ENCODE measurements around the gene VEZT. TPM values are rescaled to one million over a fixed set of nuclear protein-coding genes. Genes with fewer than 3 reads are reported as not detected.

The VEZT gene
- total and polyA plus RNA-seq, 10 of the 15 experiments (the other 5 are each of a cell fraction or from before 2014, with no cell fraction given) = 32.8 to 134 (median 66.2) TPM

GRCh38 chr12:95318071-95318545 lies 100.5 kb downstream of the VEZT start:
- Histone ChIP-seq H3K79me2 (ENCODE audit: control insufficient read depth, insufficient read depth, low read length) (no peaks in the 10 kb centered on the region), H3K27me3 (replicated peaks in 1 of 2; ENCODE audit: control insufficient read depth in 2 of 2, insufficient read depth in 2 of 2, low read length in 1 of 2) (no peaks in the 10 kb centered on the region), H3K4me2 (ENCODE audit: control insufficient read depth, insufficient read depth) (no peak overlapping the region), H3K4me1 (ENCODE audit: control insufficient read depth, insufficient read depth, low read length) (no peaks in the 10 kb centered on the region), H4K20me1 (ENCODE audit: control insufficient read depth, insufficient read depth) (no peaks in the 10 kb centered on the region), H3K9me3 (replicated peaks; ENCODE audit: control insufficient read depth, insufficient read depth, low read length) (no peaks in the 10 kb centered on the region), H3K27ac (ENCODE audit: control insufficient read depth, insufficient read depth) (no peak overlapping the region), H3K4me3 (no peak overlapping the region), H2AFZ (ENCODE audit: control insufficient read depth, low read depth, low read length) (no peak overlapping the region), H3K36me3 (ENCODE audit: control insufficient read depth in 2 of 2, insufficient read depth in 2 of 2, low read length in 1 of 2) (no peaks in the 10 kb centered on the region), H3K9ac (ENCODE audit: control insufficient read depth, insufficient read depth, low read length) (no peak overlapping the region)
- in situ Hi-C loops (cut with MboI) (no loop called here), intact Hi-C loops (cut with micrococcal nuclease; ENCODE audit: unreplicated experiment) (no loop called here)
- ATAC-seq (no peak), DNase-seq (ENCODE audit: low read depth, low spot score) (no peak), FAIRE-seq (no peak)
- SMC1A ChIA-PET (ENCODE audit: uncharacterized antibody, unreplicated experiment) = interaction anchor here (1.0 kb wide), 1 partner anchor 201 kb away, joined by 4 read pairs; no protein-coding TSS in a partner anchor
- POLR2A ChIA-PET = no interaction called here
- BruUV-seq (replicated peaks) = no TSS peak
- RAD21 ChIA-PET (ENCODE audit: unreplicated experiment) = no interaction called here
- WGBS (ENCODE audit: insufficient coverage, insufficient replicate concordance, low lambda C conversion rate, missing lambda C conversion rate) = 56% methylated on average over 2 of the region's 2 CpGs
- CTCF ChIA-PET = interaction anchor here (0.6 to 1.1 kb wide), 3 partner anchors 18 to 218 kb away, joined by 3 read pairs; no protein-coding TSS in a partner anchor
- no peak for TF ChIP-seq CREM (IDR thresholded peaks at IDR 0.05; ENCODE audit: low read depth)
- TF ChIP-seq KAT2A (conservative IDR thresholded peaks at IDR 0.05; ENCODE audit: control insufficient read depth, low read depth, low read length) = no peak
- no peak for TF ChIP-seq SMAD5 (IDR thresholded peaks at IDR 0.05; ENCODE audit: low read depth)
- TF ChIP-seq EGR1 (IDR thresholded peaks at IDR 0.05; ENCODE audit: borderline replicate concordance in 1 of 2, low read depth in 2 of 2, low read length in 2 of 2) = no peak
- no peak for TF ChIP-seq POLR2A (IDR thresholded peaks at IDR 0.05; ENCODE audit: low read depth, low read length)

DNA sequence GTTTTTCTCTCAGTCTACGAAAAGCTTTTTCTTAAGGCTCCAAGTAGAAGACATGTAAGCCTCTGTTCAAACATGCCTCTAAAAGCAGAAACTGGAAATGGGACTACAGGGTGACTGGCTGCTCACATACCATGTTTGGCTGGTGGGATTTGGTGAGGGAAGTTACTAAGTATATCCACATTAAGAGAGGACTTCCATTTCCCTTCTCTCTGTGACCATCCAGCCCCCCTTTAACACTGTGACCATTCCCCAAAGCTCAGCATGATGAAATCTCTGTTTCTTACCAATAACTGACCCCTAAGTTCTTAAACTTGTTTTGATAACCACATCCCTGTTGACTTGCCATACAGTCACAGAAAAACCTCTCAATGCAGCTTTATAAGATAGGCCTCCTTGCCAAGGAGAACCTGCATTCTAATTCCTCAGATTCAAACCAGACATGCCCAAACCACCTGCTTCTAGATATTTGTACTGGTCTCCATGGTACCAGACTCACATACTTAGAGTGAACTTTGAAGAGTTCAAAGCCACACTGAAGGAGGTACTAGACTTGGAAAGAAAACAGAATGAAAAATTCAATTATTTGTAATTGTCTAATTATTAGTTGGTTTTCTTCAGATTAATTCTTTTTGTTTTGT lies 102.2 kb downstream of the VEZT start:
- no peaks in the 10 kb centered on the region for H4K20me1 ChIP-seq (ENCODE audit: control insufficient read depth, insufficient read depth)
- no peak overlapping the region for H3K27ac ChIP-seq (ENCODE audit: control insufficient read depth, insufficient read depth)
- in situ Hi-C loops (cut with MboI) = no loop called here
- no peaks in the 10 kb centered on the region for H3K4me1 ChIP-seq (ENCODE audit: control insufficient read depth, insufficient read depth, low read length)
- ATAC-seq = no peak
- WGBS (ENCODE audit: insufficient coverage, insufficient replicate concordance, low lambda C conversion rate, missing lambda C conversion rate) = 93% methylated on average over 1 of the region's 1 CpG
- H3K27me3 ChIP-seq (replicated peaks in 1 of 2; ENCODE audit: control insufficient read depth in 2 of 2, insufficient read depth in 2 of 2, low read length in 1 of 2) = no peaks in the 10 kb centered on the region
- intact Hi-C loops (cut with micrococcal nuclease; ENCODE audit: unreplicated experiment) = no loop called here
- no peak for FAIRE-seq
- H3K9me3 ChIP-seq (replicated peaks; ENCODE audit: control insufficient read depth, insufficient read depth, low read length) = no peaks in the 10 kb centered on the region
- RAD21 ChIA-PET (ENCODE audit: unreplicated experiment) = no interaction called here
- H3K4me3 ChIP-seq = no peak overlapping the region
- no peaks in the 10 kb centered on the region for H3K36me3 ChIP-seq (ENCODE audit: control insufficient read depth in 2 of 2, insufficient read depth in 2 of 2, low read length in 1 of 2)
- H2AFZ ChIP-seq (ENCODE audit: control insufficient read depth, low read depth, low read length) = no peak overlapping the region
- no TSS peak for BruUV-seq (replicated peaks)
- H3K79me2 ChIP-seq (ENCODE audit: control insufficient read depth, insufficient read depth, low read length) = no peaks in the 10 kb centered on the region
- DNase-seq (ENCODE audit: low read depth, low spot score) = no peak
- H3K9ac ChIP-seq (ENCODE audit: control insufficient read depth, insufficient read depth, low read length) = no peak overlapping the region
- CTCF ChIA-PET = interaction anchor here (0.9 kb wide), 1 partner anchor 48 kb away, joined by 3 read pairs; no protein-coding TSS in a partner anchor
- POLR2A ChIA-PET = no interaction called here
- no peak overlapping the region for H3K4me2 ChIP-seq (ENCODE audit: control insufficient read depth, insufficient read depth)
- SMC1A ChIA-PET (ENCODE audit: uncharacterized antibody, unreplicated experiment) = interaction anchor here (0.7 kb wide), 1 partner anchor 118 kb away, joined by 3 read pairs; no protein-coding TSS in a partner anchor
- TF ChIP-seq IKZF1 (conservative IDR thresholded peaks at IDR 0.05) (no peak), ETV6 (conservative IDR thresholded peaks at IDR 0.05 in 1 of 2, IDR thresholded peaks at IDR 0.05 in 1 of 2; ENCODE audit: borderline replicate concordance in 1 of 2, low read depth in 1 of 2) (no peak), EGR1 (IDR thresholded peaks at IDR 0.05; ENCODE audit: borderline replicate concordance in 1 of 2, low read depth in 2 of 2, low read length in 2 of 2) (no peak), PAX5 (IDR thresholded peaks at IDR 0.05; ENCODE audit: borderline replicate concordance, low read depth, low read length) (no peak), CHD4 (IDR thresholded peaks at IDR 0.05) (no peak), EED (IDR thresholded peaks at IDR 0.05; ENCODE audit: low read depth) (no peak), GATAD2B (conservative IDR thresholded peaks at IDR 0.05; ENCODE audit: low read depth) (no peak), TAF1 (IDR thresholded peaks at IDR 0.05; ENCODE audit: borderline replicate concordance, low read depth, low read length) (no peak), ZNF622 (IDR thresholded peaks at IDR 0.05) (no peak), JUNB (IDR thresholded peaks at IDR 0.05) (no peak), RCOR1 (conservative IDR thresholded peaks at IDR 0.05; ENCODE audit: low read depth, low read length) (no peak), SRF (IDR thresholded peaks at IDR 0.05; ENCODE audit: low read depth in 2 of 2, low read length in 2 of 2) (no peak), NBN (IDR thresholded peaks at IDR 0.05) (no peak), SREBF2 (IDR thresholded peaks at IDR 0.05; ENCODE audit: low read length) (no peak)
- TF ChIP-seq, protein P1, sequence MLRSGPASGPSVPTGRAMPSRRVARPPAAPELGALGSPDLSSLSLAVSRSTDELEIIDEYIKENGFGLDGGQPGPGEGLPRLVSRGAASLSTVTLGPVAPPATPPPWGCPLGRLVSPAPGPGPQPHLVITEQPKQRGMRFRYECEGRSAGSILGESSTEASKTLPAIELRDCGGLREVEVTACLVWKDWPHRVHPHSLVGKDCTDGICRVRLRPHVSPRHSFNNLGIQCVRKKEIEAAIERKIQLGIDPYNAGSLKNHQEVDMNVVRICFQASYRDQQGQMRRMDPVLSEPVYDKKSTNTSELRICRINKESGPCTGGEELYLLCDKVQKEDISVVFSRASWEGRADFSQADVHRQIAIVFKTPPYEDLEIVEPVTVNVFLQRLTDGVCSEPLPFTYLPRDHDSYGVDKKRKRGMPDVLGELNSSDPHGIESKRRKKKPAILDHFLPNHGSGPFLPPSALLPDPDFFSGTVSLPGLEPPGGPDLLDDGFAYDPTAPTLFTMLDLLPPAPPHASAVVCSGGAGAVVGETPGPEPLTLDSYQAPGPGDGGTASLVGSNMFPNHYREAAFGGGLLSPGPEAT (IDR thresholded peaks at IDR 0.05; ENCODE audit: low read depth) = no peak
